RWPE1 (cell line): ENCODE results near the gene RGS8.

Experiments
- CTCF ChIA-PET: fragments of 350-600 bp; sonication (Branson Sonifier 250); formaldehyde crosslinking; extraction: SDS; loops from one replicate; lab custom pipeline; 2021; lab: Yijun Ruan, JAX
- POLR2A ChIA-PET: fragments of 400-600 bp; formaldehyde crosslinking; extraction: SDS; loops from one replicate; lab custom pipeline; 2020; ENCODE audit warnings: antibody characterized with exemption; ENCODE audit not compliant: low non-redundant PET; lab: Yijun Ruan, JAX
- DNase-seq: peaks from one replicate; pipeline ENCODE4 v3.0.0; 2012; ENCODE audit warnings: low spot score
- H3K27ac ChIP-seq: fragments of 450-650 bp; 2 replicates; pipeline ENCODE4 v1.5.1; 2017
- CTCF ChIP-seq: fragments of 450-650 bp; conservative IDR thresholded peaks from 2 replicates; pipeline ENCODE4 v1.5.1; 2017; ENCODE audit warnings: low read depth, mild to moderate bottlenecking

Gene RGS8

GRCh38 chr1:182714546-182714945 lies 30.2 kb upstream of the RGS8 start:
- POLR2A ChIA-PET, result no interaction called here
- no peak for TF ChIP-seq CTCF

GRCh38 chr1:182713939-182714338 lies 29.6 kb upstream of the RGS8 start:
- H3K27ac ChIP-seq, result no peak overlapping the region
- DNase-seq, result no peak
- no peak for TF ChIP-seq CTCF
- ChIA-PET CTCF (no interaction called here), POLR2A (no interaction called here)

More at GRCh38 chr1:182714546-182714945, 30.2 kb upstream of the RGS8 start:
- no peak overlapping the region for H3K27ac ChIP-seq
- CTCF ChIA-PET, result no interaction called here
- no peak for DNase-seq

GRCh38 chr1:182713492-182713891 lies 29.1 kb upstream of the RGS8 start:
- no peak overlapping the region for H3K27ac ChIP-seq
- no peak for DNase-seq
- TF ChIP-seq CTCF, result no peak
- ChIA-PET CTCF (no interaction called here), POLR2A (no interaction called here)

- no peak overlapping the region for H3K27ac ChIP-seq
- CTCF ChIA-PET, result no interaction called here
- no peak for TF ChIP-seq CTCF
- POLR2A ChIA-PET, result no interaction called here
- no peak for DNase-seq
Measured at GRCh38 chr1:182709855-182710254, 25.5 kb upstream of the RGS8 start.

GRCh38 chr1:182709225-182709764 lies 24.9 kb upstream of the RGS8 start:
- DNase-seq, result no peak
- CTCF ChIA-PET, result no interaction called here
- POLR2A ChIA-PET, result no interaction called here
- TF ChIP-seq CTCF, result no peak
- H3K27ac ChIP-seq, result no peak overlapping the region

- CTCF ChIA-PET, result no interaction called here
- no peak overlapping the region for H3K27ac ChIP-seq
- TF ChIP-seq CTCF, result no peak
- POLR2A ChIA-PET, result no interaction called here
- DNase-seq, result no peak
Measured at GRCh38 chr1:182707122-182707521, 22.7 kb upstream of the RGS8 start.
